Stomach smooth muscle (tissue), 2 donors: ENCODE data around the gene TBC1D14.

Experiments
- H3K27ac ChIP-seq: one replicate; pipeline ENCODE4 v1.7.0; 2013; ENCODE audit warnings: mild to moderate bottlenecking, low read length, inconsistent platforms
- H3K27me3 ChIP-seq, 2 donors: one replicate each; pipeline ENCODE4 v1.7.0; 2013; ENCODE audit warnings: low read length in 2 of 2; ENCODE audit not compliant: insufficient read depth in 2 of 2, control insufficient read depth in 1 of 2
- H3K36me3 ChIP-seq, 2 donors: one replicate each; pipeline ENCODE4 v1.7.0; 2013; ENCODE audit warnings: low read length in 2 of 2; ENCODE audit not compliant: control insufficient read depth in 2 of 2, insufficient read depth in 2 of 2
- H3K4me1 ChIP-seq: one replicate; pipeline ENCODE4 v1.7.0; 2013; ENCODE audit warnings: low read length; ENCODE audit not compliant: control insufficient read depth, insufficient read depth
- H3K4me3 ChIP-seq, 2 donors: one replicate each; pipeline ENCODE4 v1.7.0; 2013; ENCODE audit warnings: low read length in 2 of 2
- H3K9ac ChIP-seq, 2 donors: one replicate each; pipeline ENCODE4 v1.7.0; 2013; ENCODE audit warnings: low read length in 2 of 2, mild to moderate bottlenecking in 1 of 2
- H3K9me3 ChIP-seq, 2 donors: one replicate each; pipeline ENCODE4 v1.7.0; 2013; ENCODE audit warnings: low read length in 2 of 2; ENCODE audit not compliant: control insufficient read depth in 2 of 2
- donor health status: healthy.
- donor health status: Pancreatic carcinoma.

TBC1D14 gene

DNA sequence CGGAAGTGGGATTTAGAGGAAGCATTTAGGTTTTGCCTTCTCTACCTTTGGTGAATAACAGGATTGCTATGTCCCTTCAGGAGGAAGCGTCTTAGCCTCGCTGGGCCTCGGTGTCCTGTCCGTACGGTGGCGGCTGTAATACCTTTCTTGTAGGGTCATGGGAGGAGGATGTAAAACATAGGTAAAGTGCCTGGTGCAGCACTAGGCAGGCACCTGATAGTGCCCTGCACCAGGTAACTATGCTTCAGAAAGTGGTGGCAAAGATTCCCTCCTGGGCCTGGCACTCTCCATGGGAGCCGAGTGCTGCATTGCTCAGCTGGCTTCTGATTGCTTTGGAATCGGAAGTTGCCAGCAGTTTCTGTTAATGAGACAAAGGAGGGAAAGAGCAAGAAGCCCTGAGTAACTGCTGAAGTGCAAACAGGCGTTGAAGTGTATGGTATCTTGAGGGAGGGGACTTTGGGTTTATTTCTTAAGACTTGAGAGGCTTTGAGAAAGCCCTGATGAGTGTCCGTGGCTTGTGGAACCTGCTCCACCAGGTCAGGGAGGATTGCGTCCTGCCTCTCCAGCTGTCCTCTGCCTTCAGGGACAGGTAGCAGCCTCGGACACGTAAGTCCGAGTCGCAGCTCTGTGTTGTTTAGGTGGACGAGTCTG is 45.8 kb downstream of the TBC1D14 start:
- H3K36me3 ChIP-seq = no peaks in the 10 kb centered on the region
- no peaks in the 10 kb centered on the region for H3K27me3 ChIP-seq
- H3K4me1 ChIP-seq = peaks cover 19% of the 10 kb centered on the region
- H3K27ac ChIP-seq = no peak overlapping the region
- H3K9me3 ChIP-seq = no peaks in the 10 kb centered on the region
- H3K9ac ChIP-seq = no peak overlapping the region
- no peak overlapping the region for H3K4me3 ChIP-seq

DNA sequence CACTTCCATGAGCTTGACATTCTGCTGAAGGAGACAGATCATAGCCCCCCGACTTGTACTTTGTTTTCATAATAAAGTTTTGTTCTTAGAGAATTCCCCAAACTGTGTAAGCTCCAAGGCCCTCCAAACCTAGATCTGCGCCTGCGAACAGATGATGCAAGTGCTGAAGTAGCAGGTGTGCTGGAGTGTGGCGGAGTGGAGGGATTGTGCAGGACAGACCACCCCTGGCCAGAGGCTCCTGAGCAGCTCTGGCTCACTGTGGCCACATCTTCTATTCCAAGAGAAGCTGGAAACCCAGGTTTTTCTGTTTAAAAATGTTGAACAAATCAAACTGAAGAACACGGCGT is 46.4 kb downstream of the TBC1D14 start:
- no peaks in the 10 kb centered on the region for H3K9me3 ChIP-seq
- peaks cover 19% of the 10 kb centered on the region for H3K4me1 ChIP-seq
- no peak overlapping the region for H3K27ac ChIP-seq
- H3K27me3 ChIP-seq = no peaks in the 10 kb centered on the region
- no peak overlapping the region for H3K4me3 ChIP-seq
- no peaks in the 10 kb centered on the region for H3K36me3 ChIP-seq
- no peak overlapping the region for H3K9ac ChIP-seq

DNA sequence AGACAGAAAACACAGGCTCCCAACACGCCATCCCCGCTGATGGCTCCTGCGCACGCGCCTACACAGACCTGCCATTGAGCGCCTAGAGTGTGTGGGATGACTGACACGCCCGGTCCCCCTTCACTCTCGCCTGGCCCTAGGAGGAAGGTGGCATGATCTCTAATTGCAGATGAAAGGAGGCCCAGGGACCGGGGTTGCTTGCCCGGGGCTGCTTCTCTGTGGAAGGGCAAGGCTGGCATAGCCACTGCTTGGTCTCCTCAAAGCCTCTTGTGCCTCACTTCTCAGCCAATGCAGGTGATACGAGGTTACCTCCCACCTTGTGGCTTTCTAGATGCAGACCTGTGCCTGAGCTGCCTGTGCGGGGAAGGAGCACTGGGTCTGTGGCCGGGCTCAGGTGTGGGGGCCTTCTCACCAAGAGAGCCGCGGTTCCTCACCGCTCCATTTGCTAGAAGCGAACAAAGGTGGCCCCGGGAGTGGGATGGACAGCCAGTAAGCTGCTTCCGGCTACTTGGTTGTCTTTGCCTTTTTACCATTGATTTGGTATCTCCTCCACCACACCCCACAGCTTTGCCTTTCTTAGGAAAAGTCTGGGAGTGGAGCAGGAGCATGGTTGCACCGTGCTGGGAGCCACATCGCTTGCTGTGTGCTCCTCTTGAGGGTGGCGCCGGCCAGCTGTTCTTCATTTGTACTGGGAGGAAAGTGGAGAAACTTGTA is 47.0 kb downstream of the TBC1D14 start:
- H3K27ac ChIP-seq = no peak overlapping the region
- H3K36me3 ChIP-seq = no peaks in the 10 kb centered on the region
- peaks cover 19% of the 10 kb centered on the region for H3K4me1 ChIP-seq
- no peak overlapping the region for H3K4me3 ChIP-seq
- H3K9ac ChIP-seq = no peak overlapping the region
- no peaks in the 10 kb centered on the region for H3K9me3 ChIP-seq
- no peaks in the 10 kb centered on the region for H3K27me3 ChIP-seq

DNA sequence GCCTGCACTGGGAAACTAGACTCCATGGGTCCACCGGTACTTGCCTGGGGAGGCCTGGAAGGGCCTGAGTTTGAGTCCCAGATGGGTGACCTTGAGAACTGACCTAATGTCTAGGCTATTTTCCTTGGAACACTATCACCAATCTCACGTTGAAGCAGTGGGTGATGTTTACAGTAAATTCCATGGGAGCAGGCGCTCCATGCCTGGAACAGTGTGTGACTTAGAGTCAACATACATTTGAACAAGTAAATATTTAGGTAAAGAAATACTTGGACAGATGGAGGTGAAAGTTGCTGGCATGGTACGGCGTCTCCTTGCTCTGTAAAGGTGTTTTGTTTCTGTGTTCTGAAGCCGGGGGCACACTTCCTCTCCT is 47.5 kb downstream of the TBC1D14 start:
- Histone ChIP-seq H3K27me3 (no peaks in the 10 kb centered on the region), H3K9ac (no peak overlapping the region), H3K4me1 (peaks cover 19% of the 10 kb centered on the region), H3K27ac (no peak overlapping the region), H3K4me3 (no peak overlapping the region), H3K36me3 (no peaks in the 10 kb centered on the region), H3K9me3 (no peaks in the 10 kb centered on the region)

DNA sequence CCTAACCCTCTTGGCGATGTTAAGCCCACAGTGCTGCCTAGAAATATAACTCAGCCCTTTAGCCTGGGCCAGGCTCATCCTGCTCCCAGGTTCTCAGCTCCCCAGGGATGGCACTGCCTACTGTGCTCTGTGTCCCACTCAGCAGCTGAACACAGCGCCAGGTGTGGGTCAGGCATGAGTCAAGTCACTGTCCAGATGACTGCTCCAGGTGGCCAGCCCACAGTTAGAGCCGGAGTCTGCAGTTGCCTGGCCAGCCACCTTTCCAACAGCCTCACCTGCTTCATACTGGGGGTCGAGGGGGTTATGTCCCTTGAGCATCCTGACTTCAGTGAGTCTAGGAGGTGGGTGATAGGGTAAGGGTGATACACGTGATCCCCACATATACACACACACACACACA is 48.4 kb downstream of the TBC1D14 start:
- Histone ChIP-seq H3K27ac (no peak overlapping the region), H3K9me3 (no peaks in the 10 kb centered on the region), H3K27me3 (no peaks in the 10 kb centered on the region), H3K4me1 (peaks cover 23% of the 10 kb centered on the region), H3K4me3 (no peak overlapping the region), H3K36me3 (no peaks in the 10 kb centered on the region), H3K9ac (no peak overlapping the region)

DNA sequence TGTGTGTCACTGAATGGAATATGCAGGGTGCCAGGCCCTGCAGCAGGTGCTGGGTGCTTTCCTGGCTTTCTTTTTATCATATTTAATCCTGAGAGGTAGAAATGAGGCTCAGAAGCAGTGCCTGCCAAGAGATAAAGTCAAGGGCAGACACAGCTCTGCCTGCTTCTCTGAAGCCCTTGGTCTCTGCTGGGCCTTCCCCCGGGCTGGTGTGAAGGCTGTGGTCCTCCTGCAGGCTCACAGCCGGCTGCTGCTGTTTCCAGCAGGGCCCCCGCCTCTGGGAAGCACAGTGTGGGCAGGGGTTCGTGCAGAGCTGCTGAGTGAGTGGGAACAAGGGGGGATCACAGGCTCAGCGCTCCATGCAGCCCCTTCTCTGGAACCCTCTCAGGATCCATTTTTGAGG is 49.6 kb downstream of the TBC1D14 start:
- no peak overlapping the region for H3K4me3 ChIP-seq
- H3K4me1 ChIP-seq = peaks cover 16% of the 10 kb centered on the region
- no peak overlapping the region for H3K27ac ChIP-seq
- no peaks in the 10 kb centered on the region for H3K9me3 ChIP-seq
- H3K9ac ChIP-seq = no peak overlapping the region
- no peaks in the 10 kb centered on the region for H3K36me3 ChIP-seq
- H3K27me3 ChIP-seq = no peaks in the 10 kb centered on the region

DNA sequence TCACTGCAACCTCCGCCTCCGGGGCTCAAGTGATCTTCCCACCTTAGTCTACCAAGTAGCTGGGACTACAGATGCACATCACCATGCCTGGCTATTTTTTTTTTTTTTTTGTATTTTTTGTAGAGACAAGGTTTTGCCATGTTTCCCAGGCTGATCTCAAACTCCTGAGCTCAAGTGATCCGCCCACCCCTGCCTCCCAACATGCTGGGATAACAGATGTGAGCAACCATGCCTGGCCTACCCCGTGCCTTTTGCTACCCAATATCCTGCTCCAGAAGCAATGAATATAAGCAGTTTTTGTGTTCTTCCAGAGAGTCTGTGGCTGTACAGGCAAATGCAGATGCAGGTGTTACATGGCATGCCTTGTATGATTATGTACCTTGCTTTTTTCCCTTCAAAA is 50.5 kb downstream of the TBC1D14 start:
- no peaks in the 10 kb centered on the region for H3K36me3 ChIP-seq
- H3K9ac ChIP-seq = no peak overlapping the region
- no peaks in the 10 kb centered on the region for H3K9me3 ChIP-seq
- H3K4me3 ChIP-seq = no peak overlapping the region
- H3K4me1 ChIP-seq = peaks cover 14% of the 10 kb centered on the region
- no peaks in the 10 kb centered on the region for H3K27me3 ChIP-seq
- no peak overlapping the region for H3K27ac ChIP-seq

DNA sequence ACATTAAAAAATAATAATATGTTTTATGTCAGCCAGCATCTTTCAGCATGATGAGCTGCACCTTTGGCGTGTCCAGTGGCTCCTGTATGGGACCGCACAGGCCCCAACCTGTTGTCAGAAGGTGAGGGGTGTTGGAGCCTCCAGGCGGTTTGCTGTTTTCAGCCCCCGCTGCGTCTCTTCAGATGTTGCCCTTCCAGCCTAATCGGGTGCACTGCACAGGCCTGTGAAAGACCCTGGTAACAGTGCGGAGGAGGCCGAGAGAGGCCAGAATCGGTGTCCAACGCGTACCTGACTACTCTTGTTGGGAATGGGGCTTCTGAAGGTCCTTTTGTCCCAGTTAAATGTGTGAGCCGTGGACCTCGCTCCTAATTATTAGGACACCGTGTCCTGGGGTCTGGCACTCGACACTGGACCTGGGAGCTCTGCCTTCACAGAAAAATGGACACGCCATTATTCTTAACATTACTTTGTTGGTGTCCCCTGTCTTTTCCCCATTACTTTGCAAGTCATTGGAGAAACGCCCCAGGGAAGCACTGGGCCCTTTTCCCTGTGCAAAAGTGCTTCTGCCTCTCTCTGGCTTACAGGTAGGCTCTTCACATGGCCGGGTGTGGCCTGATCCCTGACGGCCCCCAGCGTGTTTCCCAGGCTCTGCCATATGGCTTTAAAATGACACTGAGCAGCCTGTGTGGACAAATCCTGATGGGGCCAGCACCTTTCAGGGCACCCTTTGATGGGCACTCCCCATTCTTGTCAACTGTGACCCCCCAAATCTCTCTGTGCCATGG is 51.2 kb downstream of the TBC1D14 start:
- no peaks in the 10 kb centered on the region for H3K9me3 ChIP-seq
- no peak overlapping the region for H3K27ac ChIP-seq
- no peak overlapping the region for H3K4me3 ChIP-seq
- peaks cover 14% of the 10 kb centered on the region for H3K4me1 ChIP-seq
- H3K27me3 ChIP-seq = no peaks in the 10 kb centered on the region
- H3K9ac ChIP-seq = no peak overlapping the region
- no peaks in the 10 kb centered on the region for H3K36me3 ChIP-seq

DNA sequence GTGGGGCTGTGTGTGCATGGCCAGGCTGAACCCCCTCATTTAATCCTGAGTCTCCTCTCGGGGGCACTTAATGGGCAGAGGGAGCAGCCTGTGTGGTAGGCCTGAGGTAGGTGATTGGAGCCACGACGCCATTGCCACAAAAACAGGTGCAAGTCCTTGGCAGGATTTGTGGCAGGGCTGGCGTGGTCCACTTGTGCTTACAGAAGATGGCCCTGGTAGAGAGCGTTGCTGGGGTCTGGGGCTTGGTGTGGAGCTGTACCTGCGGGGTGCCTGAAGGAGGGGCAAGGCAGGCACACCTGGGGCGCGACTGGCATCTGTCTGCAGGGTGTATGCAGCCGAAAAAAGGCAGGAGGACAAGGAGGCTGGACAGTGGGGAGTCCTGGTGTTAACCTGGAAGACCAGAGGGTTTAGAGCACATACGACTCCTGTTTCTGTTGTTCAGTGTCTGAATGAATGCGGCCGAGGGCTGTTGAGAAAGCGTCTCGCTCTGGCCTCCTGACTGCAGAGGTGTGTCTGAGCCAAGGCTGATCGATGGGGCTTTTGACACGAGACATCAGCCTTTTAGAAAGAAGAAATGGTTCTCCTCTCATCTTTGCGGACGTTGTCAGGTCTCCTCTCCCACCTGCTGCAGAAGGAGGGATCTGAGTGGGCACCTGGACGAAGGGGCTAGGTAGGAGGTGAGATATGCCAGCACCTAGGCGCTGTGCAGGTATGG is 52.0 kb downstream of the TBC1D14 start:
- no peaks in the 10 kb centered on the region for H3K27me3 ChIP-seq
- H3K9me3 ChIP-seq = no peaks in the 10 kb centered on the region
- H3K27ac ChIP-seq = no peak overlapping the region
- H3K9ac ChIP-seq = no peak overlapping the region
- no peak overlapping the region for H3K4me3 ChIP-seq
- H3K36me3 ChIP-seq = no peaks in the 10 kb centered on the region
- H3K4me1 ChIP-seq = peaks cover 12% of the 10 kb centered on the region

DNA sequence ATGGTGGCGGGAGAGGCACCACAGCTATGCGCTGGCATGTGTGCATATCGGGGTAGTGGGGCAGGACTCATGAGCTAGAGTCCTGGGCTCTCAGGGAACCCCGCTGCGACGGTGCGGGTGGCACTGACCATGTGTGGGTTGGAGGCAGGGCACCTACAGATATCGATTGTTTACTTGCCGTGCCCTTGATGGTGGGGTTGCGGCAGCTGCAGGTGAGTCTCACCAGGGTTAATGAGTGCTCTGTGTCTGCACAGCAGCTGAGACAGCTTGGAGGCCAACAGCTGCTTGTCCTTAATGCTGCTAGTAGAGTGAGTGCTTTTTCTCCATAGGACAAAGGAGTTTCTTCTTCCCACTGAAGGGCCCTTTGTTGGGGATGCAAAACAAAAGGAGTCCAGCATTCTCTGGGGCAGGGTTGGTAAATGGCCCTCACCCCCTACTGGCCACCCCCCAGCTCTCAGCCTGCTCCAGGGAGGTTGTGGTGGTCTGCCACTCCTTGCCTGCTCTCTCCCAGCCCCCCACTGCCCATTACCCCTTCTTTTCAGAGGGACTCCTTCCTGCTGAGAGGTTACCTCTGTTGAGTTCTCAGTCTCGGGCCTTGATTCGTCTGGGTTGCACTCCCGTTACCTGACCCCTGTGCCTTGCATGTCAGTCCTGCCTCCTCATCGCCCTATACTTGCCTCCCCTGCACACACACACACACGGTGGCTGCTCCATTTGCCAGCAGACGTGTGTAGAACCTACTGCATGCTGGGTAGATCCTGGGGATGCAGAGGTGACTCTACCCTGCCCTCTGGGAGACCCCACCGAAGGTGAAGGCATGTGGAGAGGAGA is 52.8 kb downstream of the TBC1D14 start:
- Histone ChIP-seq H3K27me3 (no peaks in the 10 kb centered on the region), H3K9ac (no peak overlapping the region), H3K27ac (no peak overlapping the region), H3K4me1 (peaks cover 7% of the 10 kb centered on the region), H3K4me3 (no peak overlapping the region), H3K36me3 (no peaks in the 10 kb centered on the region), H3K9me3 (no peaks in the 10 kb centered on the region)
